OCI-LY7 (cell line): Measurements from ENCODE around the gene UBN1. TPM values are rescaled to one million over a fixed set of nuclear protein-coding genes. Genes with fewer than 3 reads are reported as not detected.

Experiments used
- BruUV-seq: library from RNA; stranded (reverse); fragments of 400-500 nt; replicated peaks from 2 replicates; lab custom pipeline; 2021; lab: Mats Ljungman, UMichigan
- CTCF ChIA-PET: fragments of 300-600 bp; sonication (Branson Sonifier 250); formaldehyde crosslinking; loops from one replicate; lab custom pipeline; 2022; ENCODE audit warnings: antibody characterized with exemption; ENCODE audit not compliant: unreplicated experiment; lab: Charles Lee
- POLR2A ChIA-PET: fragments of 300-600 bp; sonication (Branson Sonifier 250); formaldehyde crosslinking; loops from one replicate; lab custom pipeline; 2022; ENCODE audit warnings: antibody characterized with exemption; lab: Charles Lee
- DNase-seq: peaks from one replicate; pipeline ENCODE4 v3.0.0-alpha.2; 2015; ENCODE audit warnings: low spot score
- H2AFZ ChIP-seq: fragments of 200-600 bp; sonication (generic), shearing (Covaris generic); 2 replicates; pipeline ENCODE4 v1.6.1; 2014; ENCODE audit warnings: mild to moderate bottlenecking, antibody characterized with exemption, low read length, moderate library complexity
- H3K27ac ChIP-seq: fragments of 200-600 bp; sonication (generic); 2 replicates; pipeline ENCODE4 v1.5.1; 2014; ENCODE audit warnings: mixed run types, low read depth, mild to moderate bottlenecking, moderate library complexity, low read length, inconsistent platforms; ENCODE audit not compliant: poor library complexity, severe bottlenecking
- H3K36me3 ChIP-seq: fragments of 200-600 bp; sonication (generic); 2 replicates; pipeline ENCODE4 v1.6.1; 2014; ENCODE audit warnings: mild to moderate bottlenecking, antibody characterized with exemption, low read length, moderate library complexity, mixed read lengths; ENCODE audit not compliant: insufficient read depth
- H3K4me1 ChIP-seq: fragments of 200-600 bp; sonication (generic); 2 replicates; pipeline ENCODE4 v1.5.1; 2014; ENCODE audit warnings: mild to moderate bottlenecking, low read length; ENCODE audit not compliant: insufficient read depth, poor library complexity, severe bottlenecking
- H3K4me2 ChIP-seq: fragments of 200-600 bp; sonication (generic); 2 replicates; pipeline ENCODE4 v1.6.1; 2014; ENCODE audit warnings: mild to moderate bottlenecking, low read length
- H3K4me3 ChIP-seq: fragments of 200-600 bp; sonication (generic); 2 replicates; pipeline ENCODE4 v1.5.1; 2014; ENCODE audit warnings: mild to moderate bottlenecking, low read depth, low read length; ENCODE audit not compliant: poor library complexity, severe bottlenecking
- H3K79me2 ChIP-seq: fragments of 200-600 bp; sonication (generic); 2 replicates; pipeline ENCODE4 v1.6.1; 2016; ENCODE audit warnings: low read depth, mild to moderate bottlenecking, low read length, moderate library complexity, mixed read lengths; ENCODE audit not compliant: insufficient read depth
- H3K9me2 ChIP-seq: fragments of 200-600 bp; sonication (generic); 2 replicates; pipeline ENCODE4 v1.6.1; 2016; ENCODE audit warnings: mild to moderate bottlenecking, low read length, mixed read lengths; ENCODE audit not compliant: insufficient read depth
- H3K9me3 ChIP-seq: fragments of 200-600 bp; sonication (generic); 2 replicates; pipeline ENCODE4 v1.6.1; 2014; ENCODE audit warnings: mild to moderate bottlenecking, mixed run types, low read length, mixed read lengths
- H4K20me1 ChIP-seq: fragments of 200-600 bp; sonication (generic); 2 replicates; pipeline ENCODE4 v1.6.1; 2014; ENCODE audit warnings: mild to moderate bottlenecking, antibody characterized with exemption, low read length, moderate library complexity, mixed read lengths; ENCODE audit not compliant: insufficient read depth
- EZH2phosphoT487 ChIP-seq: fragments of 200-600 bp; sonication (generic); IDR thresholded peaks from 2 replicates; pipeline ENCODE4 v1.6.1; 2018; ENCODE audit warnings: low read depth, borderline replicate concordance, mild to moderate bottlenecking, mixed run types, antibody characterized with exemption, low read length, moderate library complexity, mixed read lengths
- intact Hi-C: fragments of 100-400 bp; cut with micrococcal nuclease; formaldehyde crosslinking; loops from one replicate; pipeline ENCODE4 v1.10.0; 2022; ENCODE audit not compliant: unreplicated experiment
- total RNA-seq, 2 experiments: library from RNA; depleted of rRNA in 1 of 2; stranded (reverse); fragments of >200 nt in 1 of 2; shearing (Covaris generic) in 1 of 2; gene quantifications; 2 replicates each; pipeline ENCODE4 v1.2.3, GENCODE V29; 2014 to 2022
- TF ChIP-seq, protein P1 (sequence below): fragments of 200-600 bp; sonication (generic); conservative IDR thresholded peaks from 2 replicates; pipeline ENCODE4 v1.5.1; 2014; ENCODE audit warnings: mild to moderate bottlenecking, antibody characterized with exemption, low read length, moderate library complexity, mixed read lengths

The UBN1 gene
- total RNA-seq, 2 experiments from 2014 or later = 37.2 to 53.0 TPM

DNA sequence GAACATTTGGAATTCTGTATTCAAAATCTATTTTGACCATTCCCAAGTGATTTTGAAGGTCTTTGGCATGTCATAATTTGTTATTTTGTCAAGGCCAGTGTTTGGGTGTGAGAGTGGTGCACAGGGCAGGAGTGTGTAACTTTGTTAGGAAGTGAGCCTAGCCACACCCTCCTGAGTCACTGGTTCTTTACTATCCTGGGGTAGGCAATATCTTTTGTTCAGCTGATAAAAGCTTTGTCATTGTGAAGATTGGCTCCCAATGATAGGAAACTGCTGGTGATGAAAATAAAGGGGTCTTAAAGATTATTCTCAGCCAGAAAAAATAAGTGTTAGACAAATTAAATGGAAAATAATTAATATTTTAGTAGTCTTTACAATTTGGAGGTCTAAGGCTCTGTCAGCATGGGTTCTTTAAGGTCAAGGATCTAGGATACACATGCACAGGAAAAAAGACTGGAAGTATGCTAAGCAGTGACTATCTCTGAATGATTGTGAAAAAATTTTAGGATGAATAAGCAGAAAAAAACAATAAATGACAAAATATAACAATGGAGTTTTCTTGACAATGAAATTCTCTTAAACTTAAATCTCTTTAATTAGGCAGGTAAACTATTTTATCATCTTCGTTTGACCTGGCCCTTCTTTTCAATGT lies 5.1 kb downstream of the UBN1 start:
- no peaks in the 10 kb centered on the region for H3K9me2 ChIP-seq
- CTCF ChIA-PET = no interaction called here
- no peak overlapping the region for H3K4me3 ChIP-seq
- no TSS peak for BruUV-seq
- H4K20me1 ChIP-seq = peaks cover 25% of the 10 kb centered on the region
- no peak overlapping the region for H3K4me2 ChIP-seq
- no peaks in the 10 kb centered on the region for H3K9me3 ChIP-seq
- H3K27ac ChIP-seq = no peak overlapping the region
- no peak for DNase-seq
- H3K79me2 ChIP-seq = peaks cover 56% of the 10 kb centered on the region
- intact Hi-C loops = no loop called here
- H3K4me1 ChIP-seq = peaks cover 28% of the 10 kb centered on the region
- peaks cover 63% of the 10 kb centered on the region for H3K36me3 ChIP-seq
- H2AFZ ChIP-seq = no peak overlapping the region
- no peak for TF ChIP-seq EZH2phosphoT487
- TF ChIP-seq, protein P1, sequence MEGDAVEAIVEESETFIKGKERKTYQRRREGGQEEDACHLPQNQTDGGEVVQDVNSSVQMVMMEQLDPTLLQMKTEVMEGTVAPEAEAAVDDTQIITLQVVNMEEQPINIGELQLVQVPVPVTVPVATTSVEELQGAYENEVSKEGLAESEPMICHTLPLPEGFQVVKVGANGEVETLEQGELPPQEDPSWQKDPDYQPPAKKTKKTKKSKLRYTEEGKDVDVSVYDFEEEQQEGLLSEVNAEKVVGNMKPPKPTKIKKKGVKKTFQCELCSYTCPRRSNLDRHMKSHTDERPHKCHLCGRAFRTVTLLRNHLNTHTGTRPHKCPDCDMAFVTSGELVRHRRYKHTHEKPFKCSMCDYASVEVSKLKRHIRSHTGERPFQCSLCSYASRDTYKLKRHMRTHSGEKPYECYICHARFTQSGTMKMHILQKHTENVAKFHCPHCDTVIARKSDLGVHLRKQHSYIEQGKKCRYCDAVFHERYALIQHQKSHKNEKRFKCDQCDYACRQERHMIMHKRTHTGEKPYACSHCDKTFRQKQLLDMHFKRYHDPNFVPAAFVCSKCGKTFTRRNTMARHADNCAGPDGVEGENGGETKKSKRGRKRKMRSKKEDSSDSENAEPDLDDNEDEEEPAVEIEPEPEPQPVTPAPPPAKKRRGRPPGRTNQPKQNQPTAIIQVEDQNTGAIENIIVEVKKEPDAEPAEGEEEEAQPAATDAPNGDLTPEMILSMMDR = no peak
- POLR2A ChIA-PET = no interaction called here

DNA sequence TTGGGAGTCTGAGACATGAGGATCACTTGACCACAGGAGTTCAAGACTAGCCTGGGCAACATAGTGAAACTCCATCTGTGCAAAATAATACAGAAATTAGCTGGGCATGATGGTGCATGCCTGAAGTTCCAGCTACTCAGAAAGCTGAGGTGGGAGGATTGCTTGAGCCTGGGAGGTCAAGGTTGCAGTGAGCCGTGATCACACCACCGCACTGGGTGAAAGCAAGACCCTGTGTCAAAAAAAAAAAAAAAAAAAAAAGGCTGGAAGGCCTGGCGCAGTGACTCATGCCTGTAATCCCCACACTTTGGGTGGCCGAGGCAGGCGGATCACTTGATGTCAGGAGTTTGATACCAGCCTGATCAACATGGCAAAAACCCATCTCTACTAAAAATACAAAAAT lies 8.1 kb downstream of the UBN1 start:
- H3K4me1 ChIP-seq = peaks cover 7% of the 10 kb centered on the region
- H3K4me3 ChIP-seq = no peak overlapping the region
- POLR2A ChIA-PET = interaction anchor here (0.6 kb wide), 1 partner anchor 157 kb away, joined by 4 read pairs; no protein-coding TSS in a partner anchor
- H2AFZ ChIP-seq = no peak overlapping the region
- peaks cover 11% of the 10 kb centered on the region for H4K20me1 ChIP-seq
- BruUV-seq = no TSS peak
- H3K9me3 ChIP-seq = no peaks in the 10 kb centered on the region
- TF ChIP-seq, protein P1 = no peak
- TF ChIP-seq EZH2phosphoT487 = no peak
- no peak for DNase-seq
- H3K27ac ChIP-seq = no peak overlapping the region
- peaks cover 88% of the 10 kb centered on the region for H3K36me3 ChIP-seq
- H3K9me2 ChIP-seq = no peaks in the 10 kb centered on the region
- CTCF ChIA-PET = no interaction called here
- H3K79me2 ChIP-seq = peaks cover 27% of the 10 kb centered on the region
- intact Hi-C loops = no loop called here
- no peak overlapping the region for H3K4me2 ChIP-seq

DNA sequence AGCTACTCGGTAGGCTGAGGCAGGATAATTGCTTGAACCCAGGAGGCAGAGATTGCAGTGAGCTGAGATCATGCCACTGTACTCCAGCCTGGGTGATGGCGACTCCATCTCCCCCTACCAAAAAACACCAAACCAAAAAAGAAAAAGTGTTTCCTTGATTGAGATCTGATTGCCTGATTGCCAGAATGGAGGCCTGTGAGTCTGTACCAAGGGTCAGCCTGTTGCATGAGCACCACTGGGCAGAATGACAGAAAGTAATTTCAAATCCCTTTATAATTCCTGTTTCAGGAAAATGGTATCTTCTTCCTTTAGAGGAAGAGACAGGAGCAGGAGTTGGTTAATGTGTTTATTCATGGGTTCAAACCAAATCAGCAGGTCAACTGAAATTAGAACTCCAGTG lies 8.5 kb downstream of the UBN1 start:
- Histone ChIP-seq H3K79me2 (peaks cover 22% of the 10 kb centered on the region), H3K9me3 (no peaks in the 10 kb centered on the region), H4K20me1 (peaks cover 7% of the 10 kb centered on the region; the same call in 1 of the 2 replicates), H3K4me3 (no peak overlapping the region), H3K4me1 (peaks cover 3% of the 10 kb centered on the region), H3K4me2 (no peak overlapping the region), H3K27ac (no peak overlapping the region), H2AFZ (no peak overlapping the region), H3K36me3 (peaks cover 88% of the 10 kb centered on the region), H3K9me2 (no peaks in the 10 kb centered on the region)
- intact Hi-C loops = no loop called here
- no TSS peak for BruUV-seq
- no peak for DNase-seq
- TF ChIP-seq, protein P1 = no peak
- ChIA-PET POLR2A (no interaction called here), CTCF (no interaction called here)
